ENCODE measurements around the gene DIP2C.
A peak's percentile ranks its signal among the peaks of the same experiment; 100 is the strongest.

Gene DIP2C

DNA sequence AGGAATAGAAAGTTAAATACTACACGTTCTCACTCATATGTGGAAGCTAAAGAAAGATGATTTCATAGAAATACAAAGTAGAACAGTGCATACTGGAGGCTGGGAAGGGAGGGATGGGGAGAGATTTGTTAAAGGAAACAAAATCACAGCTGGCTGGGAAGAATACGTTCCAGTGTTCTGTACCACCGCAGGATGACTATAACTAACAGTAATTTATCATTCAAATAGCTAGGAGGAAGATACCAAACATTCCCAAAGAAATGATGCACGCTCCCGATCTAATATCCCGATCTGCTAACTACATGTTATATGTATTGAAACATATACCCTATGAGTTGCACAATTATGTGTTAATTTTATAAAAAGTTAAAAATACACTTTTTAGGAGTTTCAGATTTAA lies 391.9 kb downstream of the DIP2C start:
- no peak for DNase-seq (ENCODE audit: low spot score)

DNA sequence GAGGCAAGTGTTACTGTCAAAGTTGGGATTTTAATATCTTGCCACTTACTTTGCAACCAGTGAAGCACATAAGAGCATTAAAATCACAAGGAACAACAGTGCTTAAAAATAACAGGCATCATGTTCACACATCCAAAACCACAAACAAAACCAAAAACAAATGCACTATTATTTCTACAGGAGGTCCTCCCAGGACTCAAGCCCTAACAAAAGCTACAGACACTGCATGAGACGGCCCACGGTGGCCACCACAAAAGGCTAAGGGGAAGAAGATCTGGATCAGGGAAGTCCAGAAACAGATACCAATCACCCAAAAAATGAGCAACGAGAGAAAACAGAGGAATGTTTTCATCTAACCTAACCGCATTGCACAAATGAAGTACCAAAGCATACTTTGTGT lies 395.8 kb downstream of the DIP2C start:
- DNase-seq (ENCODE audit: low spot score) = no peak

DNA sequence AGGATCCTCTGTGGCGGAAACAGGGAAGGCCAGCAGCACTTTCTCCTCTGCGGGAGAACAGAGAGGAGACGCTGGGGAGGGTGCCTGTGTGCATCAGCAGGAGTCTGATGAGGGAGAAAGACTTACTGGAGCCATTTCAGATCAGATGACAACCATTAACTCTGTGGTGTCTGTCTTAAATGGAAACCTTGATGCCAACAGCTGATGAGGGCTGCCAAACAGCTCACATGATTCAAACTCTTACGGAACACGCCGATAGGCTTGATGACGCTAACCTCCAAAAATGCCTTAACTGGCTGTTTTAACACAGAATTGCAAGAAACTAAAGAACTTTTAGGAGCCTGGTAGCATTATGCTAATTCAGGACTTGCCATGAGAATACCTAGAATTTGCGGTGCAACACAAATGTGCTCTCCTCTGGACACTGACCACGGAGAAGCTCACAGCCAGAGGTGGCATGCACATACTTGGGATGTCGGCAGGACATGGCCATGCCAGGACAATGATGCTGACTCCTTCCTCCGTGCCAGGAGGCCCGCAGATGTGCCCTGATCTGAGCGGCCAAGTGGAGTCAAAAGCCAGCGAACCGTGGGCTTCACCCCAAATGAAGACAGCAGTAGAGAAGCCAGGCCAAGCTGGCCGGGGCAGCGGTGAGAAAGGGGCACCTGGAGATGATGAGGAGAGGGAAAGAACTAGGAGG lies 399.3 kb downstream of the DIP2C start:
- no peak for DNase-seq (ENCODE audit: low spot score)

DNA sequence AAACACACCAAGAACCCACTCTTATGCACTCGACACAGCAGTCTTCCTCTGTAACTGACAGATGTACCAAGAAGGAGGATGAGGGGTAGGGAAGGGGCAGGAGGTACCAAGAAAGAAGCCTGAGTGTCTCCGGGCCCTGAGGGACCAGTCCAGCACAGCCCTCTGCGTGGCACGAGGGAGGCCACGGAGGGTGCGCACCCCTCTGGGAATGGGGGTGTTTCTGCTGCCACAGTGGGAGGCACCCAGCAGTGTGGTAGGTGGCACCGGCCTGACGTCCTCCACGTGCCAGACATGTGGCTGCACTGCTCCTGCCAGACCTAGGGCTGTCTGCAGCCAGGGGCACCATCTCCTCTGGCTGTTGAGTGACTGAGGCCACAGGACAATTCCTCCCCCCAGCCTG lies 399.9 kb downstream of the DIP2C start:
- no peak for DNase-seq (ENCODE audit: low spot score)

GRCh38 chr10:288316-289200 lies 400.9 kb downstream of the DIP2C start:
- no peak for DNase-seq (ENCODE audit: low spot score)

DNA sequence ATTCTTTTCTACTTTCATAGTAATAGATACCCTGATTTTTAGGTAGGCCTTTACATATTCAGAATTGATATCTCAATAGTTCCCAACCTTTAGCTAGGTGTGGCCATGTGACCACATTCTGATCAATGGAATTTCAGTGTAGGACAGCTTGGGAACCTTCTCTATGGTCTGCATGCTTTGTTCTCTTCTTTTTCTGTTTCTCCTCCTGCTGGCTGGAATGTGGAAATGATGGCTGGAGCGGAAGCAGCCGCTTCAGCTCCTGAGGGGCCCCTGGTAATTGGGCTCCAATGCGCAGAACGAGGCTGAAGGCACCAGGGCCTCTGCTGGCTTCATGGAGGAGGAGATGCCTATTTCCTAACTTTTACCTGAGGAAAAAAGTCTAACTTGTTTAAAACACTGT lies 401.7 kb downstream of the DIP2C start:
- DNase-seq (ENCODE audit: low spot score) = no peak

DNA sequence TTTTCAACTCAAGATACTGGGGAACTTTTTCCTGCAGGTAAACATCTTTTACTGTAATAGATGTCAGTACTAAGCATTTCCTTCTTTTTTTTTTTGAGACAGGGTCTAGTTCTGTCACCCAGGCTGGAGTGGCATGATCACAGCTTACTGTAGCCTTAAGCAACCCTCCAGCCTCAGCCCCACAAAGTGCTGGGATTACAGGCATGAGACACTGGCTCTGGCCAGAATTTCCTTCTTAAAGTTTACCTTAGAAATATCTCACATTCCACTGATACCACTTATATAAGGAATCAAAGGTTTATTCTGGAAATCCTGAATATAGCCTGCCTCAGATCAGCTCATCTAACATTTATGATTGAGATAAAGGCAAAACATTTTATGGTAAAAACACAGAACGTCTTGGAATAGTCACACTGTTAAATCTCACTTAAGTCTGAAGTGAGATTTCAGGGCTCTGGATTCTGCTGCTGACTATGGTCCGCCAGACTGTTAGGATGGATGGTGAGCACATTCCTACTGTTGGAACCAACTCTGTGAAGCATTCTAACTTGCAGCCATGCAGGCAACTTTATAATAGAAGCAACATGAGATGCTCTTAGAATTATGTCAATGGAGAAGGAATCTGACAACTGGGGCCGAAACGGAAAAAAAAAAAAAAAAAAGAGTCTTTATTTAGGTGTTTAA lies 402.3 kb downstream of the DIP2C start:
- DNase-seq (ENCODE audit: low spot score) = no peak

- no peak for DNase-seq (ENCODE audit: low spot score)
Measured at GRCh38 chr10:285216-285615, 404.3 kb downstream of the DIP2C start.

GRCh38 chr10:283916-284356 lies 405.5 kb downstream of the DIP2C start:
- DNase-seq (ENCODE audit: low spot score) = peak; percentile 80

DNA sequence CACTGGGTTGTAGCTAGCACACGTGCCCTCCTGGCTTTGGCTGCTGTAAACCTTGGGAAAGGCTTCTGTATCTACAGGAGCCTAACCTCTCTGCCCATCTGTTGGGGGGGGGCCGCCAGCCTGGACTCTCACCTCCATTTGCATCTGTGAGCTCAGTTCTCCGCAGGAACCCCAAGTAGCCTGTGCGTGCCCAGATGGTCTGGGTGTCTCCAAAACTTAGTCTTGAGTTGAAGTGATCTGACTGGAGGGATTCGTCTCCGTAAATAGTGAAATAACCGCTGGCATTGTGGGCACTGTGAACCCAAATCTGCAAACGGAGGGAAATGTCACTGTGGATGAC lies 406.4 kb downstream of the DIP2C start:
- DNase-seq (ENCODE audit: low spot score) = no peak

- DNase-seq (ENCODE audit: low spot score) = peak; percentile 39
Measured at GRCh38 chr10:282294-283139, 407.0 kb downstream of the DIP2C start.

- no peak for DNase-seq (ENCODE audit: low spot score)
Measured at GRCh38 chr10:279655-280054, 409.8 kb downstream of the DIP2C start.

DNA sequence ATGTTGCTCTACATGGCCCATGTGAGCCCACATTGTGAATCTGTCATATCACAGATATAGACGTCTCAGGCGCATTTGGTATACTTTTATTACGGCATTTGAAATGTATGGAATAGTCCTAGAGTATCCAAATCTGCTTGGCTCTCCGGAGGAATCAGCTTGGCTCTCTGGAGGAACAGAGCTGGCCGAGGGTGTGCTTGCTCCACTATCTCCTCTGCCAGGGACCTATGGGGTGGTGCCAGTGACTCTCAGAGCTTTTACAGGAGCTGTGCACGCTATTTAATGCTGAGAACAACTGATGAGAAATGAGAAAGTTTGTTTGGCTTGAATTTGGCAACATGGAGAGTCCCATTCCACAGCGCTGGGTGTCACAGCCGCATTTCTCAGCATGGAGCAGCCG lies 410.2 kb downstream of the DIP2C start:
- no peak for DNase-seq (ENCODE audit: low spot score)

DNA sequence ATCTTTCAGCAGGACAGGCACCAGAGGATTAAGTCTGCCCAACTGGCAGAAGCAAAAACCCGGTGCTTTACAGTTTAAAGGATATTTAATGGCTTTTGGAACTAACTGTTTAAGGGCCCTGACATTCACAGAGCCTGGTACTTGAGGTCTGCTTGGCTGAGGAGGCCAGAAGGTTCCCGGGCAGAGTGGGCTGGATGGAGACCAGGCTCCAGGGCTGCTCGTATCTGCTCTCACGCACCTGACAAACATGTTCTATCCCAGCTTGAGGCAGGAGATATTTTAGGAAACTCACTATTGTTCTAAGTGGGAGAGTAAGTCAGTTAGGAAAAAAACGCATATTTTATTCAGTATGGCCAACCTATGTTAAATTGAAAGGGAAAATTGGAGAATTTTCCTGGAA lies 410.8 kb downstream of the DIP2C start:
- no peak for DNase-seq (ENCODE audit: low spot score)

DNA sequence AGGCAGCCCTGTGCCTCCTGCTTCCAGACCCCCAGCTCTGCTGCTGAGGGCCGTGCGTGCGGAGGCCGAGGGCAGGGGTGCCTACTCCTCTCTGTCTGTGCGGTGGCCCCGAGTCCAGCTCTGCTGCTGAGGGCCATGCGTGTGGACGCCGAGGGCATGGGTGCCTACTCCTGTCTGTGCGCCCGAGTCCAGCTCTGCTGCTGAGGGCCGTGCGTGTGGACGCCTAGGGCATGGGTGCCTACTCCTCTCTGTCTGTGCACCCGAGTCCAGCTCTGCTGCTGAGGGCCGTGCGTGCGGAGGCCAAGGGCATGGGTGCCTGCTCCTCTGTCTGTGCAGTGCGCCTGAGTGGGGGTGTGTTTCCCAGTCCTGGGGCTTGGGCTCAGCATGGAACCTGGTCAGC lies 411.5 kb downstream of the DIP2C start:
- DNase-seq (ENCODE audit: low spot score) = no peak

DNA sequence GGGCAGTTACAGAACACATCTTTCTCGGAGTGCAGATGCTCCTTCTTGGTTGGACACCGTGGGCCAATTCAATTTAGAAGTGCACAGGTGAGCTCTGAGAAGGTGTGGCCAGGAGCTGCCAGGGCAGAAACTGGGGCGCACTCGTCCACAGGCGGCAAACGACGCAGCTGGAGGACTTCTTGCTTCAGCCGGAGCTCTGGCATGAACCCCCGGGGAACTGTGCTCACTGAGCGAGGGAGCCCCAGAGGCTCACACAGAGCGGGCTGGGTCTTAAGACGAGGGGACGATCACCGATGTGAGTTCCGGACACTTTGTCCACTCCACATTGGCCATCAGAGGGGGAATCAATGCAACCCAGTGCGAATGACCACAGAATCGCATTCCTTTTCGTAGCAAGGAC lies 413.8 kb downstream of the DIP2C start:
- no peak for DNase-seq (ENCODE audit: low spot score)

DNA sequence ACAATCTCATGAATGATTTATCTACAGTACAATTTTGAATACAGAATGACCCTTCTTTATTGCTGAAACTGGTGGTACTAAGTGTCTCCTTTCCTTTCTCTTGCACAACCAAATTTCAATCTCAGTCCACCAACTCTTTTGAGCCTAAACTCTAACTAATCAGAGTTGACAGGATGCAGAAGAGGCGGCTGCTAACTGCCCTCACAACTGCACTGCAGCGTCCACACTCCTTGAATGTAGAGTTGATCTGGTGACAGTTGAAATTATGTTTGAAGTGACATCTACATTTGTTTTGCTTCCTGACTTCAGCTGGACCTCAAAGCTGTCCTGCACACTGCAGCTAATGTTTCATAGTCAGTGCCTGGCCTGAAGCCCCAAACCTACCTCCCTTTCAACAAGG lies 414.6 kb downstream of the DIP2C start:
- DNase-seq (ENCODE audit: low spot score) = no peak

DNA sequence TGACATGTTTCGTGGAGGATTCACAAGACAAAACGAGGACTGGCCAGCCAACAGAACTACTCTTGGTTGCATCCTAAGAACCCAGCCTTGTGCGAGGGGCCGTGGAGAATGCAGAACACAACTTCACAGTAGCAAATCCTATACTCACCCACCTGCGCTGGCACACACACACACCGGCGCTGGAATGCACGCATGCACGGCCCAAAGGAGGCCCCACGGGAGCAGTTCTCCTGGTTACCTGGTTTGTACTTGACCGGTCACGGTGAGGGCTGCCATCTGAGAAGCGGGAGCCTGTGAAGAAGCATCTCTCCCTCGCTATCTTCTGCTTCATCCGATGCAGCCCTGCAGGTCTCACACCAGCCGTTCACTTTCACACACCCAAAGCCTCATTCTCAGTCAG lies 416.4 kb downstream of the DIP2C start:
- DNase-seq (ENCODE audit: low spot score) = no peak

DNA sequence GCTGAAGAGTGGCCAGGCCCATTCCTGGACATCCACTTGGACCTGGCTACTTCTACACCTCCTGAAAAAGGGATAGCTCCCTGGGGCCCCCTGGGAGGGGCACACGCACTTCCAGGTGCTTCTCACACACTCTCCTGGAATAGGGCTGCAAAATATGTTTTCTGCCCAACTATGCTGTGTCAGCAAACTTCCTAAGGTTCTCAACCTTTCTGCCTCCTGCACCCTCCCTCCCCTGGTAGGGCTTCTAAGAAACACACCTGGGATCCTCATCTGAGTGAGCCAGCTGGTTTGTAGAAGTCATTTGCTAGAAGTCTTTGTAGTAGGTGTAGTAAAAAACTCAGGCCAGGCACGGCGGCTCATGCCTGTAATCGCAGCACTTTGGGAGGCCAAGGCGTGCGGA lies 417.7 kb downstream of the DIP2C start:
- DNase-seq (ENCODE audit: low spot score) = no peak

DNA sequence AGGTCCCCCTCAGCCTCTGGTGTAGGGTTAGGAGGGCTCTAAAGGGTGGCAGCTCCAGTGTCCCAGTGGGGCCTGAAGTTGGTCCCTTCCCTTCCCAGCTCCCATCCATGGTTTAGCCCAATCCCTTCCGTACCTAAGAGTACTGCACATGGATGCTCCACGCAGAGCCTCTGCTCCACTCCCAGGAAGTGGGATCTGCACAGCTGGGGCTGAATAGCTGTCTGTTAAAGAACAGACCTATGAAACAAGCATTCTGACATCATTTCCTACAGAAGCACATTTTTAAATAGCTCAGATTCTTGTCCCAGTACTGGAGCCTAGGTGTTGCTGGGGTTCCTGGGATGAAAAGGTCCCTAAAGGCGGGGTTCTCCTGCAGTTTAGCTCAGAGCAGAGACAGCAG lies 418.3 kb downstream of the DIP2C start:
- no peak for DNase-seq (ENCODE audit: low spot score)

GRCh38 chr10:269440-270074 lies 419.9 kb downstream of the DIP2C start:
- no peak for DNase-seq (ENCODE audit: low spot score)

DNA sequence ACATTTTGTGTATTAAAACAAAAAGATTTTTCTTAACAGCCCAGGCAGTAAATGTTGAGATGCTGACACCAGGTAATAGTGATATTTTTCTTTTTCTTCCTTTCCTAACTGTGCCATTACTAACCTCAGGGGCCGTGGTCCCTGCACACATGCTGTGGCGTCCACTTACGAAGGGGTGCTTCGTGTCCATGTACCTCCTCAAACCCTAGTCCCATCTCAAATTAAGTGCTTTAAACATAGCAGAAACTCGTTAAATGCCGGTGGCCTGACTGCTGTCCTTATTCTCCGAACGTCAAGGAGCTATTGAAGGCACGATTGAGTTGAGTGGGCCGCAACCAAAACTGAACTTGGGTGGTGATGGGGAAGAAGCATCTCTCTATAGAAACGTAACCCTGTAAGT lies 421.8 kb downstream of the DIP2C start:
- DNase-seq (ENCODE audit: low spot score) = no peak
